SK-N-SH (cell line): ENCODE measurements around the gene CYP27B1. TPM values are rescaled to one million over a fixed set of nuclear protein-coding genes. Genes with fewer than 3 reads are reported as not detected.

Experiments used
- CTCF ChIA-PET: fragments of 300-600, 350-600 bp; formaldehyde crosslinking; extraction: SDS; loops from one replicate; lab custom pipeline; 2021; lab: Yijun Ruan, JAX
- POLR2A ChIA-PET: fragments of 350-600 bp; sonication (Branson Sonifier 250); formaldehyde crosslinking; extraction: SDS; loops from one replicate; lab custom pipeline; 2020; ENCODE audit warnings: antibody characterized with exemption, inconsistent platforms; lab: Yijun Ruan, JAX
- DNase-seq: peaks from one replicate; pipeline ENCODE4 v3.0.0; 2012
- H2AFZ ChIP-seq: fragments of 200-600 bp; sonication (generic); 2 replicates; pipeline ENCODE4 v1.8.1; 2016; ENCODE audit warnings: antibody characterized with exemption, mild to moderate bottlenecking, low read depth
- H3F3A ChIP-seq: fragments of 200-600 bp; sonication (generic); replicated peaks from 2 replicates; pipeline ENCODE3; 2016; ENCODE audit warnings: antibody characterized with exemption, mild to moderate bottlenecking; ENCODE audit not compliant: insufficient read depth
- H3K27ac ChIP-seq, 2 experiments: fragments of 200-500 bp in 1 of 2; fragments of 200-600 bp in 1 of 2; sonication (Bioruptor generic) in 1 of 2; sonication (generic), shearing (Covaris generic) in 1 of 2; 2 replicates each; pipeline versions ENCODE4 v1.5.1 to v1.6.1; 2014 to 2016; ENCODE audit warnings: low read depth in 2 of 2, inconsistent platforms in 1 of 2, low read length in 1 of 2, mild to moderate bottlenecking in 1 of 2, mixed read lengths in 1 of 2
- H3K27me3 ChIP-seq: fragments of 200-600 bp; sonication (generic), shearing (Covaris generic); 2 replicates; pipeline ENCODE4 v1.6.1; 2016; ENCODE audit warnings: mixed run types; ENCODE audit not compliant: insufficient read depth
- H3K36me3 ChIP-seq, 2 experiments: fragments of 200-500 bp in 1 of 2; fragments of 200-600 bp in 1 of 2; sonication (Bioruptor generic) in 1 of 2; sonication (generic) in 1 of 2; replicated peaks in 1 of 2; 2 replicates each; pipeline versions ENCODE3 to v1.5.1; 2014 to 2016; ENCODE audit warnings: low read length in 1 of 2, mild to moderate bottlenecking in 1 of 2; ENCODE audit not compliant: insufficient read depth in 2 of 2, control insufficient read depth in 1 of 2
- H3K4me1 ChIP-seq, 2 experiments: fragments of 200-500 bp in 1 of 2; fragments of 200-600 bp in 1 of 2; sonication (Bioruptor generic) in 1 of 2; sonication (generic), shearing (Covaris generic) in 1 of 2; 2 replicates each; pipeline versions ENCODE4 v1.5.1 to v1.6.1; 2014 to 2016; ENCODE audit warnings: low read depth in 1 of 2, low read length in 1 of 2, mixed run types in 1 of 2; ENCODE audit not compliant: insufficient read depth in 2 of 2, control insufficient read depth in 1 of 2
- H3K4me2 ChIP-seq: fragments of 200-600 bp; sonication (generic), shearing (Covaris generic); 2 replicates; pipeline ENCODE4 v1.6.1; 2017; ENCODE audit warnings: mixed run types
- H3K4me3 ChIP-seq, 2 experiments: fragments of 200-500 bp in 1 of 2; fragments of 200-600 bp in 1 of 2; sonication (Bioruptor generic) in 1 of 2; sonication (generic), shearing (Covaris generic) in 1 of 2; 2 replicates each; pipeline versions ENCODE4 v1.5.1 to v1.8.1; 2014 to 2016; ENCODE audit warnings: low read depth in 2 of 2, inconsistent platforms in 1 of 2, low read length in 1 of 2, mild to moderate bottlenecking in 1 of 2, mixed read lengths in 1 of 2, moderate library complexity in 1 of 2
- H3K79me2 ChIP-seq: fragments of 200-600 bp; sonication (generic); 2 replicates; pipeline ENCODE4 v1.8.1; 2017; ENCODE audit warnings: mild to moderate bottlenecking; ENCODE audit not compliant: insufficient read depth
- H3K9ac ChIP-seq: fragments of 200-600 bp; sonication (generic); 2 replicates; pipeline ENCODE4 v1.6.1; 2017; ENCODE audit warnings: mixed run types
- H3K9me2 ChIP-seq: fragments of 200-600 bp; sonication (generic); 2 replicates; pipeline ENCODE4 v1.6.1; 2017; ENCODE audit warnings: mixed run types
- H3K9me3 ChIP-seq: fragments of 200-600 bp; sonication (generic); 2 replicates; pipeline ENCODE4 v1.6.1; 2017; ENCODE audit warnings: mixed run types, mild to moderate bottlenecking, moderate library complexity
- H4K20me1 ChIP-seq: fragments of 200-600 bp; sonication (generic); 2 replicates; pipeline ENCODE4 v1.6.1; 2017; ENCODE audit warnings: mild to moderate bottlenecking, mixed run types; ENCODE audit not compliant: insufficient read depth
- ELF1 ChIP-seq: IDR thresholded peaks from 2 replicates; pipeline ENCODE4 v1.4.0; 2012
- FOXJ3 ChIP-seq: sonication (generic); formaldehyde crosslinking; IDR thresholded peaks from 2 replicates; pipeline ENCODE4 v1.5.1; 2020; ENCODE audit warnings: mild to moderate bottlenecking, missing genetic modification reagents
- RAD21 ChIP-seq: IDR thresholded peaks from 2 replicates; pipeline ENCODE4 v1.6.1; 2012; ENCODE audit warnings: mild to moderate bottlenecking, low read length
- RFX5 ChIP-seq: IDR thresholded peaks from 2 replicates; pipeline ENCODE4 v1.6.1; 2012; ENCODE audit warnings: mild to moderate bottlenecking, improper control_type of control experiment, low read length
- RXRA ChIP-seq: IDR thresholded peaks from 2 replicates; pipeline ENCODE4 v1.4.0; 2012; ENCODE audit warnings: low read depth, mild to moderate bottlenecking, borderline replicate concordance
- SIN3A ChIP-seq: IDR thresholded peaks from 2 replicates; pipeline ENCODE4 v1.6.1; 2012; ENCODE audit warnings: low read depth, mild to moderate bottlenecking, low read length, moderate library complexity, borderline replicate concordance
- TAF1 ChIP-seq: IDR thresholded peaks from 2 replicates; pipeline ENCODE4 v1.6.1; 2012; ENCODE audit warnings: low read depth, mild to moderate bottlenecking, low read length, moderate library complexity, borderline replicate concordance
- TCF12 ChIP-seq: IDR thresholded peaks from 2 replicates; pipeline ENCODE4 v1.4.0; 2012
- TEAD4 ChIP-seq: IDR thresholded peaks from 2 replicates; pipeline ENCODE4 v1.4.0; 2012; ENCODE audit warnings: mild to moderate bottlenecking, borderline replicate concordance; ENCODE audit not compliant: insufficient read depth
- WGBS: methylation state at CpG from one replicate; pipeline ENCODE4 v1.1.6; 2017; ENCODE audit warnings: low lambda C conversion rate; 5-methylcytosine and 5-hydroxymethylcytosine counted together
- polyA plus RNA-seq, 3 experiments: library from polyadenylated mRNA; depleted of rRNA; stranded (reverse); fragments of >200 nt; gene quantifications; 2 replicates each; pipeline ENCODE4 v1.2.3, GENCODE V29; 2012
- TF ChIP-seq, protein P1 (sequence below): fragments of 200-600 bp; sonication (generic); IDR thresholded peaks from 2 replicates; pipeline ENCODE4 v1.6.1; 2017; ENCODE audit warnings: antibody characterized with exemption, mild to moderate bottlenecking, moderate library complexity
- TF ChIP-seq, protein P2 (sequence below): IDR thresholded peaks from 2 replicates; pipeline ENCODE4 v1.4.0; 2012; ENCODE audit warnings: low read depth, borderline replicate concordance
- TF ChIP-seq, protein P3 (sequence below): IDR thresholded peaks from 2 replicates; pipeline ENCODE4; 2012

CYP27B1 gene
- polyA plus RNA-seq, 1 of the 3 experiments (the other 2 are of a cell fraction) = 1.7 TPM

DNA sequence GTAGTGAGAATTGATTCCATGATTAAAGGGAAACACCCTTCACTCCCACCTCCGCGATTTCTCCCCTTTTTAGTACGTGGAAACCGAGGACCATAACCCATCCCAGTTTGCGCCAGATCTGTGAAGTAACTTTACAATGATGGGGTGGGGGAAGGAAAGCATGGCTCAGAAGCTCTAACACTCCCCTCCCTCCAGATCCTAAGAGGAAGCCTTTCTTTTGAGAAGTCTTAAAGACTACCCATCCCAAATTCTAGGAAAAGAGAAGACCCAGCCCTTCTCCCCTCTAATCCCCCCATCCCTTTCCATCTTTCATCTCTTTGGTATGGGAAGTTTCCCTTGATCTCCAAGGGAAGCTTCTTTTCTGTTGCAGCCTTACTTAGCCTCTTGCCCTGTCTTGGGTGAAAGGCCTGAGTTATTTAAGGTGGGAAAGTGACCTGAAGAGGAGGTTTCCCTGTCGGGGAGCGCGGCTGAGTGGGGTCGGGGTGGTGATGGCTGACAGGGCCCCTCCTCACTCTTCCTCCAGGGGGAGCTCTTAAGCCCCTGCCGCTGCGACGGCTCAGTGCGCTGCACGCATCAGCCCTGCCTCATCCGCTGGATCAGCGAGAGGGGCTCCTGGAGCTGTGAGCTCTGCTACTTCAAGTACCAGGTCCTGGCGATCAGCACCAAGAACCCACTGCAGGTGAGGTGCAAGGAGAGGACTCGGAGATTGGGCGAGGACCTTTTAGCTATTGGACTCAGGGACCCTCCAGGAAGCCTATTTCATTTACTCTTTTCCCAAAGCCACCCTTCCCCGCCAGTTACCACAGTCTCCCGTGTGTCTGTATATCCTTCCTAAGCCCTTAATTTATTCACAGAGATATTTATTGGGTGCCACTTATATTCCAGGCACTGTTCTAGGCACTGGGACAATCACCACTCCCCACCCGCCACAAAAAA lies 10.2 kb downstream of the CYP27B1 start:
- H3K36me3 ChIP-seq = peaks cover 3 to 20% of the 10 kb centered on the region in 2 experiments
- peaks cover 7% of the 10 kb centered on the region for H4K20me1 ChIP-seq
- H3K79me2 ChIP-seq = peaks cover 4% of the 10 kb centered on the region
- H3K9me2 ChIP-seq = no peaks in the 10 kb centered on the region
- H3K9ac ChIP-seq = no peak overlapping the region
- no peak overlapping the region for H2AFZ ChIP-seq
- POLR2A ChIA-PET = interaction anchor here (1.3 to 1.9 kb wide), 2 partner anchors 10 to 12 kb away, joined by 3 to 9 read pairs; partner anchors contain the start of genes CYP27B1 and TSPAN31
- peak overlapping the region; percentile 97 for H3K4me2 ChIP-seq
- no peaks in the 10 kb centered on the region for H3K27me3 ChIP-seq
- WGBS = 83% methylated on average over 20 of the region's 22 CpGs
- peak overlapping the region; percentile 73 to 79 for H3K4me3 ChIP-seq
- no peak overlapping the region for H3K27ac ChIP-seq
- peaks cover 23% of the 10 kb centered on the region for H3F3A ChIP-seq
- H3K4me1 ChIP-seq = peaks cover 8 to 27% of the 10 kb centered on the region in 2 experiments
- CTCF ChIA-PET = interaction anchor here (0.7 to 2.0 kb wide), 17 partner anchors 8 to 173 kb away, joined by 3 to 27 read pairs (median 4); partner anchors contain the start of genes CYP27B1, EEF1AKMT3, METTL1 and TSFM
- DNase-seq = peak; percentile 82
- H3K9me3 ChIP-seq = no peaks in the 10 kb centered on the region
- TF ChIP-seq, protein P1, sequence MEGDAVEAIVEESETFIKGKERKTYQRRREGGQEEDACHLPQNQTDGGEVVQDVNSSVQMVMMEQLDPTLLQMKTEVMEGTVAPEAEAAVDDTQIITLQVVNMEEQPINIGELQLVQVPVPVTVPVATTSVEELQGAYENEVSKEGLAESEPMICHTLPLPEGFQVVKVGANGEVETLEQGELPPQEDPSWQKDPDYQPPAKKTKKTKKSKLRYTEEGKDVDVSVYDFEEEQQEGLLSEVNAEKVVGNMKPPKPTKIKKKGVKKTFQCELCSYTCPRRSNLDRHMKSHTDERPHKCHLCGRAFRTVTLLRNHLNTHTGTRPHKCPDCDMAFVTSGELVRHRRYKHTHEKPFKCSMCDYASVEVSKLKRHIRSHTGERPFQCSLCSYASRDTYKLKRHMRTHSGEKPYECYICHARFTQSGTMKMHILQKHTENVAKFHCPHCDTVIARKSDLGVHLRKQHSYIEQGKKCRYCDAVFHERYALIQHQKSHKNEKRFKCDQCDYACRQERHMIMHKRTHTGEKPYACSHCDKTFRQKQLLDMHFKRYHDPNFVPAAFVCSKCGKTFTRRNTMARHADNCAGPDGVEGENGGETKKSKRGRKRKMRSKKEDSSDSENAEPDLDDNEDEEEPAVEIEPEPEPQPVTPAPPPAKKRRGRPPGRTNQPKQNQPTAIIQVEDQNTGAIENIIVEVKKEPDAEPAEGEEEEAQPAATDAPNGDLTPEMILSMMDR = peak; percentile 56
- TF ChIP-seq, protein P2, sequence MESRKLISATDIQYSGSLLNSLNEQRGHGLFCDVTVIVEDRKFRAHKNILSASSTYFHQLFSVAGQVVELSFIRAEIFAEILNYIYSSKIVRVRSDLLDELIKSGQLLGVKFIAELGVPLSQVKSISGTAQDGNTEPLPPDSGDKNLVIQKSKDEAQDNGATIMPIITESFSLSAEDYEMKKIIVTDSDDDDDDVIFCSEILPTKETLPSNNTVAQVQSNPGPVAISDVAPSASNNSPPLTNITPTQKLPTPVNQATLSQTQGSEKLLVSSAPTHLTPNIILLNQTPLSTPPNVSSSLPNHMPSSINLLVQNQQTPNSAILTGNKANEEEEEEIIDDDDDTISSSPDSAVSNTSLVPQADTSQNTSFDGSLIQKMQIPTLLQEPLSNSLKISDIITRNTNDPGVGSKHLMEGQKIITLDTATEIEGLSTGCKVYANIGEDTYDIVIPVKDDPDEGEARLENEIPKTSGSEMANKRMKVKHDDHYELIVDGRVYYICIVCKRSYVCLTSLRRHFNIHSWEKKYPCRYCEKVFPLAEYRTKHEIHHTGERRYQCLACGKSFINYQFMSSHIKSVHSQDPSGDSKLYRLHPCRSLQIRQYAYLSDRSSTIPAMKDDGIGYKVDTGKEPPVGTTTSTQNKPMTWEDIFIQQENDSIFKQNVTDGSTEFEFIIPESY = peak; percentile 89
- TF ChIP-seq RXRA (no peak), RAD21 (0 out of 2 replicates have a peak, but pooled peaks have one; percentile 3)

DNA sequence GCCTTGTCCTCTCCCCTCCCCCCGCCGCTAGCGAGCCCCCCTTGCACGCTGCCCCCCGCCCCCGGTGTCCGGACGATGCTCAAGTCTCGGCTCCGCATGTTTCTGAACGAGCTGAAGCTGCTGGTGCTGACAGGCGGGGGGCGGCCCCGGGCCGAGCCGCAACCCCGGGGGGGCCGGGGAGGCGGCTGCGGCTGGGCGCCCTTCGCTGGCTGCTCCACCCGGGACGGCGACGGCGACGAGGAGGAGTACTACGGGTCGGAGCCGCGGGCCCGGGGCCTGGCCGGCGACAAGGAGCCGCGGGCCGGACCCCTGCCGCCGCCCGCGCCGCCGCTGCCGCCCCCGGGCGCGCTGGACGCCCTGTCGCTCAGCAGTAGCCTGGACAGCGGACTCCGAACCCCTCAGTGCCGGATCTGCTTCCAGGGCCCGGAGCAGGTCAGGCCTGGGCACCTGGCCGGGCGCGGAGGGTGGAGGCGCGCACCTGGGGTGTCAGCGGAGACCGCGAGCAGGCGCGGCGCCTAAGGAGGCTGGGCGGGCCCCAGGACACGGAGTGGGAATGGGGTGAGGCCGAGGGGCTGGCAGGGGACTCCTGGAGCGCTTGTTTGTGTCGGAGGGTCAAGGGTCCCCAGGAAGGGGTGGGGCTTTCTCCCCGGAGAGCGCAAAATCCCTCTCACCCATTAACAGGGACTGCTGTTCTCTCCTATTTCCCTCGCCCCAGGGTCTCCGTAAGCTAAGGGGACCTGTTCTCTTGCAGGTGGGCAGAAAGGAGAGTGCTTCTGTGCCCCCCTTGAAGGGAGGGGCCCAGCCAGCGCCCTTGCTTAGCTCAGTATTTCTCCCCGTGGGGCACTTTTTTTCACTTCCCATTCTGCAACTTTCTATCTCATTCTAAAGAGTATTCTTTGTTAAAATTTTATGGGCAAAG lies 11.2 kb downstream of the CYP27B1 start:
- H3K27ac ChIP-seq = peak overlapping the region in 1 of 2 experiments; percentile 50; a peak in 1 of 4 replicates
- H3K4me3 ChIP-seq = peak overlapping the region; percentile 73 to 79
- H3K9me3 ChIP-seq = no peaks in the 10 kb centered on the region
- H3K79me2 ChIP-seq = peaks cover 14% of the 10 kb centered on the region
- no peaks in the 10 kb centered on the region for H3K9me2 ChIP-seq
- 9% methylated on average over 10 of the region's 76 CpGs for WGBS
- ChIA-PET POLR2A (interaction anchor here (1.3 to 1.9 kb wide), 2 partner anchors 11 kb away, joined by 3 to 9 read pairs; partner anchors contain the start of genes CYP27B1 and TSPAN31), CTCF (interaction anchor here (0.6 to 2.0 kb wide), 17 partner anchors 9 to 172 kb away, joined by 3 to 27 read pairs (median 5); partner anchors contain the start of genes CYP27B1, EEF1AKMT3, METTL1 and TSFM)
- H2AFZ ChIP-seq = no peak overlapping the region
- peak; percentile 68 for DNase-seq
- H3K36me3 ChIP-seq = peaks cover 6 to 21% of the 10 kb centered on the region in 2 experiments
- peaks cover 7% of the 10 kb centered on the region for H4K20me1 ChIP-seq
- H3K9ac ChIP-seq = peak overlapping the region; percentile 44; the same call in 1 of the 2 replicates
- peaks cover 8 to 33% of the 10 kb centered on the region in 2 experiments for H3K4me1 ChIP-seq
- H3K27me3 ChIP-seq = no peaks in the 10 kb centered on the region
- H3K4me2 ChIP-seq = peak overlapping the region; percentile 97
- no peak for TF ChIP-seq ELF1
- no peak for TF ChIP-seq FOXJ3 (CRISPR knock-in tag)
- no peak for TF ChIP-seq RFX5
- TF ChIP-seq, protein P3, sequence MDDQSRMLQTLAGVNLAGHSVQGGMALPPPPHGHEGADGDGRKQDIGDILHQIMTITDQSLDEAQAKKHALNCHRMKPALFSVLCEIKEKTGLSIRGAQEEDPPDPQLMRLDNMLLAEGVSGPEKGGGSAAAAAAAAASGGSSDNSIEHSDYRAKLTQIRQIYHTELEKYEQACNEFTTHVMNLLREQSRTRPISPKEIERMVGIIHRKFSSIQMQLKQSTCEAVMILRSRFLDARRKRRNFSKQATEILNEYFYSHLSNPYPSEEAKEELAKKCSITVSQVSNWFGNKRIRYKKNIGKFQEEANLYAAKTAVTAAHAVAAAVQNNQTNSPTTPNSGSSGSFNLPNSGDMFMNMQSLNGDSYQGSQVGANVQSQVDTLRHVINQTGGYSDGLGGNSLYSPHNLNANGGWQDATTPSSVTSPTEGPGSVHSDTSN = no peak
- TF ChIP-seq TEAD4 = no peak
- no peak for TF ChIP-seq SIN3A
- no peak for TF ChIP-seq TAF1
- TF ChIP-seq TCF12 = no peak
- TF ChIP-seq, all 33 proteins: peak for 0
- H3F3A ChIP-seq = peaks cover 23% of the 10 kb centered on the region
